ENCODE results near the gene PPL.

- no peak for TF ChIP-seq CTCF (IDR thresholded peaks at IDR 0.05)
- no peak for TF ChIP-seq POLR2A (IDR thresholded peaks at IDR 0.05)
Observed at GRCh38 chr16:4893103-4893862, 43.7 kb downstream of the PPL start.

Measured in testis (tissue), 2 donors.